H9 (cell line): ENCODE measurements around the gene LST1. TPM values are rescaled to one million over a fixed set of nuclear protein-coding genes. Genes with fewer than 3 reads are reported as not detected.

Source experiments
- DNase-seq: peaks from one replicate; pipeline ENCODE4 v3.0.0-alpha.2; 2017
- H2AFZ ChIP-seq: one replicate; pipeline ENCODE4 v1.6.1; 2013; ENCODE audit warnings: mild to moderate bottlenecking, low read length, control low read depth, moderate library complexity
- H2AK5ac ChIP-seq: 2 replicates; pipeline ENCODE4 v1.6.1; 2013; ENCODE audit warnings: low read length, control low read depth, mixed read lengths; ENCODE audit not compliant: insufficient read length
- H2BK120ac ChIP-seq: one replicate; pipeline ENCODE4 v1.6.1; 2013; ENCODE audit warnings: low read depth, mild to moderate bottlenecking, low read length, control low read depth, inconsistent platforms; ENCODE audit not compliant: poor library complexity, severe bottlenecking
- H2BK12ac ChIP-seq: 2 replicates; pipeline ENCODE4 v1.6.1; 2013; ENCODE audit warnings: low read length, control low read depth, mixed read lengths, low read depth; ENCODE audit not compliant: insufficient read length
- H2BK15ac ChIP-seq: 2 replicates; pipeline ENCODE4 v1.6.1; 2013; ENCODE audit warnings: low read depth, low read length, control low read depth
- H2BK20ac ChIP-seq: one replicate; pipeline ENCODE4 v1.6.1; 2013; ENCODE audit warnings: low read depth, mild to moderate bottlenecking, low read length, control low read depth, inconsistent platforms; ENCODE audit not compliant: poor library complexity, severe bottlenecking
- H2BK5ac ChIP-seq: 2 replicates; pipeline ENCODE4 v1.6.1; 2013; ENCODE audit warnings: low read length, control low read depth, mixed read lengths; ENCODE audit not compliant: insufficient read length
- H3K14ac ChIP-seq: 2 replicates; pipeline ENCODE4 v1.6.1; 2013; ENCODE audit warnings: low read length, control low read depth; ENCODE audit not compliant: insufficient read depth
- H3K18ac ChIP-seq: 2 replicates; pipeline ENCODE4 v1.6.1; 2013; ENCODE audit warnings: low read depth, mild to moderate bottlenecking, mixed read lengths, low read length, control low read depth; ENCODE audit not compliant: insufficient read length
- H3K23ac ChIP-seq: 2 replicates; pipeline ENCODE4 v1.6.1; 2013; ENCODE audit warnings: low read length, control low read depth, mixed read lengths, low read depth; ENCODE audit not compliant: insufficient read length
- H3K23me2 ChIP-seq: 2 replicates; pipeline ENCODE4 v1.6.1; 2013; ENCODE audit warnings: low read depth, mild to moderate bottlenecking, mixed read lengths, low read length, control low read depth; ENCODE audit not compliant: insufficient read length, poor library complexity, severe bottlenecking
- H3K27ac ChIP-seq: 2 replicates; pipeline ENCODE4 v1.5.1; 2013; ENCODE audit warnings: low read length, control low read depth, mixed read lengths, low read depth; ENCODE audit not compliant: insufficient read length
- H3K27me3 ChIP-seq: 2 replicates; pipeline ENCODE4 v1.6.1; 2013; ENCODE audit warnings: low read length, control low read depth, inconsistent platforms; ENCODE audit not compliant: insufficient read depth
- H3K4ac ChIP-seq: 2 replicates; pipeline ENCODE4 v1.6.1; 2013; ENCODE audit warnings: low read depth, mild to moderate bottlenecking, control low read depth, inconsistent platforms, low read length, moderate library complexity
- H3K4me1 ChIP-seq: 2 replicates; pipeline ENCODE4 v1.6.1; 2013; ENCODE audit warnings: low read length, control low read depth, inconsistent platforms; ENCODE audit not compliant: insufficient read depth
- H3K4me2 ChIP-seq: 2 replicates; pipeline ENCODE4 v1.6.1; 2013; ENCODE audit warnings: low read length, control low read depth, mixed read lengths; ENCODE audit not compliant: insufficient read length, insufficient read depth
- H3K56ac ChIP-seq: 2 replicates; pipeline ENCODE4 v1.6.1; 2013; ENCODE audit warnings: low read depth, mild to moderate bottlenecking, mixed read lengths, low read length, control low read depth; ENCODE audit not compliant: insufficient read length
- H3K79me1 ChIP-seq: 2 replicates; pipeline ENCODE4 v1.6.1; 2013; ENCODE audit warnings: low read depth, mild to moderate bottlenecking, moderate library complexity, low read length, control low read depth, inconsistent platforms; ENCODE audit not compliant: insufficient read depth, poor library complexity, severe bottlenecking
- H3K79me2 ChIP-seq: 2 replicates; pipeline ENCODE4 v1.6.1; 2013; ENCODE audit warnings: low read length, control low read depth, inconsistent platforms; ENCODE audit not compliant: insufficient read depth
- H3K9ac ChIP-seq: 2 replicates; pipeline ENCODE4 v1.6.1; 2013; ENCODE audit warnings: low read length, control low read depth, mixed read lengths; ENCODE audit not compliant: insufficient read length; ENCODE audit errors: extremely low read depth
- H3K9me3 ChIP-seq: one replicate; pipeline ENCODE4 v1.6.1; 2013; ENCODE audit warnings: low read depth, low read length, inconsistent platforms; ENCODE audit not compliant: control insufficient read depth
- H3T11ph ChIP-seq: one replicate; pipeline ENCODE4 v1.6.1; 2013; ENCODE audit warnings: mild to moderate bottlenecking, low read length, control low read depth, inconsistent platforms
- H4K20me1 ChIP-seq: one replicate; pipeline ENCODE4 v1.6.1; 2013; ENCODE audit not compliant: control insufficient read depth, insufficient read length, insufficient read depth
- H4K5ac ChIP-seq: 2 replicates; pipeline ENCODE4 v1.6.1; 2013; ENCODE audit warnings: low read depth, mild to moderate bottlenecking, mixed read lengths, low read length, control low read depth; ENCODE audit not compliant: insufficient read length
- H4K8ac ChIP-seq: replicated peaks from 2 replicates; pipeline ENCODE4 v1.6.1; 2013; ENCODE audit warnings: low read length, control low read depth, mixed read lengths, low read depth; ENCODE audit not compliant: insufficient read length
- H4K91ac ChIP-seq: 2 replicates; pipeline ENCODE4 v1.6.1; 2013; ENCODE audit warnings: low read depth, mild to moderate bottlenecking, moderate library complexity, mixed read lengths, low read length, control low read depth; ENCODE audit not compliant: insufficient read length
- H3K27ac Mint-ChIP-seq, 3 experiments: 2 replicates in 2 of 3; 3 replicates in 1 of 3; pipeline ENCODE4 v1.8.0; 2020 to 2021; ENCODE audit warnings: mixed read lengths in 3 of 3, mild to moderate bottlenecking in 1 of 3, moderate library complexity in 1 of 3
- H3K27me3 Mint-ChIP-seq: 2 replicates; pipeline ENCODE4 v1.8.0; 2021; ENCODE audit warnings: low read depth, mild to moderate bottlenecking, moderate library complexity, mixed read lengths
- H3K36me3 Mint-ChIP-seq, 3 experiments: 2 replicates in 2 of 3; 3 replicates in 1 of 3; pipeline ENCODE4 v1.8.0; 2020 to 2021; ENCODE audit warnings: low read depth in 3 of 3, mixed read lengths in 3 of 3; ENCODE audit not compliant: insufficient read depth in 1 of 3
- H3K4me1 Mint-ChIP-seq, 2 experiments: 2 replicates each; pipeline ENCODE4 v1.8.0; 2020; ENCODE audit warnings: mixed read lengths in 2 of 2
- H3K4me3 Mint-ChIP-seq, 2 experiments: 2 replicates in 1 of 2; 3 replicates in 1 of 2; pipeline ENCODE4 v1.8.0; 2020 to 2021; ENCODE audit warnings: mild to moderate bottlenecking in 2 of 2, mixed read lengths in 2 of 2, moderate library complexity in 1 of 2
- H3K9me3 Mint-ChIP-seq, 2 experiments: 2 replicates in 1 of 2; 3 replicates in 1 of 2; pipeline ENCODE4 v1.8.0; 2020; ENCODE audit warnings: mild to moderate bottlenecking in 2 of 2, mixed read lengths in 2 of 2, moderate library complexity in 1 of 2
- WGBS: extraction: QIAGEN DNeasy Blood & Tissue Kit; methylation state at CpG from one replicate; pipeline ENCODE4 v1.1.7; 2013; ENCODE audit warnings: missing lambda C conversion rate, low lambda C conversion rate, mixed read lengths; ENCODE audit not compliant: insufficient read length; ENCODE audit errors: extremely low coverage; 5-methylcytosine and 5-hydroxymethylcytosine counted together
- total RNA-seq: library from RNA; stranded (reverse); gene quantifications from 2 replicates; pipeline ENCODE4 v1.2.1, GENCODE V29; 2021
- TF ChIP-seq, protein P1 (sequence below): fragments of 200-600 bp; sonication (generic); conservative IDR thresholded peaks from 3 replicates; pipeline ENCODE4 v1.8.0; 2021; ENCODE audit warnings: antibody characterized with exemption, mild to moderate bottlenecking

The LST1 gene
- total RNA-seq, 1 experiment from 2014 or later: not detected

GRCh38 chr6:31545291-31545690 lies 40.8 kb upstream of the LST1 start:
- no peak for DNase-seq
- Histone ChIP-seq H3K27me3 (no peaks in the 10 kb centered on the region), H2AFZ (no peak overlapping the region), H2BK20ac (no peak overlapping the region), H3K79me2 (peaks cover 11% of the 10 kb centered on the region), H3K14ac (no peak overlapping the region), H3K9me3 (no peaks in the 10 kb centered on the region), H3K23me2 (peaks cover 4% of the 10 kb centered on the region), H4K20me1 (no peaks in the 10 kb centered on the region), H3K27ac (no peak overlapping the region), H4K91ac (no peak overlapping the region), H3K56ac (no peak overlapping the region), H3K23ac (no peak overlapping the region), H3K4me2 (peak overlapping the region; percentile 56), H2BK5ac (no peak overlapping the region), H3K4me1 (peaks cover under 1% of the 10 kb centered on the region; the same call in 1 of the 2 replicates), H2BK120ac (no peak overlapping the region), H3T11ph (no peak overlapping the region), H3K4ac (no peak overlapping the region), H3K79me1 (peaks cover 3% of the 10 kb centered on the region), H2BK12ac (no peak overlapping the region), H4K8ac (no peak overlapping the region), H4K5ac (no peak overlapping the region), H2BK15ac (no peak overlapping the region), H3K9ac (no peak overlapping the region), H2AK5ac (no peak overlapping the region), H3K18ac (no peak overlapping the region)
- H3K36me3 Mint-ChIP-seq: peaks cover 17 to 32% (median 31%) of the 10 kb centered on the region in 3 experiments
- no peaks in the 10 kb centered on the region for H3K27me3 Mint-ChIP-seq
- H3K9me3 Mint-ChIP-seq: no peaks in the 10 kb centered on the region; a peak in 1 of 5 replicates
- WGBS: no CpG with 5 or more reads among the region's 7 CpGs
- H3K27ac Mint-ChIP-seq: peak overlapping the region in 1 of 3 experiments; percentile 97; a peak in 1 of 7 replicates
- peak overlapping the region in 1 of 2 experiments; percentile 84; a peak in 3 of 5 replicates for H3K4me3 Mint-ChIP-seq
- TF ChIP-seq, protein P1, sequence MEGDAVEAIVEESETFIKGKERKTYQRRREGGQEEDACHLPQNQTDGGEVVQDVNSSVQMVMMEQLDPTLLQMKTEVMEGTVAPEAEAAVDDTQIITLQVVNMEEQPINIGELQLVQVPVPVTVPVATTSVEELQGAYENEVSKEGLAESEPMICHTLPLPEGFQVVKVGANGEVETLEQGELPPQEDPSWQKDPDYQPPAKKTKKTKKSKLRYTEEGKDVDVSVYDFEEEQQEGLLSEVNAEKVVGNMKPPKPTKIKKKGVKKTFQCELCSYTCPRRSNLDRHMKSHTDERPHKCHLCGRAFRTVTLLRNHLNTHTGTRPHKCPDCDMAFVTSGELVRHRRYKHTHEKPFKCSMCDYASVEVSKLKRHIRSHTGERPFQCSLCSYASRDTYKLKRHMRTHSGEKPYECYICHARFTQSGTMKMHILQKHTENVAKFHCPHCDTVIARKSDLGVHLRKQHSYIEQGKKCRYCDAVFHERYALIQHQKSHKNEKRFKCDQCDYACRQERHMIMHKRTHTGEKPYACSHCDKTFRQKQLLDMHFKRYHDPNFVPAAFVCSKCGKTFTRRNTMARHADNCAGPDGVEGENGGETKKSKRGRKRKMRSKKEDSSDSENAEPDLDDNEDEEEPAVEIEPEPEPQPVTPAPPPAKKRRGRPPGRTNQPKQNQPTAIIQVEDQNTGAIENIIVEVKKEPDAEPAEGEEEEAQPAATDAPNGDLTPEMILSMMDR: no peak
- peaks cover 24 to 34% of the 10 kb centered on the region in 2 experiments for H3K4me1 Mint-ChIP-seq
